T-helper 2 cell treated with Interferon-gamma antibody and Interleukin-4, amounts not matched to agents 5 μg/mL and 100 μg/mL, for 36 hours (primary cell): Measurements from ENCODE around the gene OR4D6.
"Not testable (repeated sequence)": the region's sequence is repeated elsewhere in the genome, so short reads cannot be mapped to it uniquely, and the experiment has no call there.

ENCODE experiments used
- DNase-seq: peaks from one replicate; pipeline ENCODE4 v3.0.0; 2021; ENCODE audit warnings: low spot score
- H3K27ac Mint-ChIP-seq: one replicate; pipeline ENCODE4 v1.8.0; 2021; ENCODE audit warnings: mild to moderate bottlenecking, mixed read lengths
- H3K27me3 Mint-ChIP-seq: one replicate; pipeline ENCODE4 v1.8.0; 2021; ENCODE audit warnings: low read depth, mixed read lengths
- H3K36me3 Mint-ChIP-seq: one replicate; pipeline ENCODE4 v1.8.0; 2021; ENCODE audit warnings: low read depth, mixed read lengths
- H3K4me1 Mint-ChIP-seq: one replicate; pipeline ENCODE4 v1.8.0; 2021; ENCODE audit warnings: low read depth, mixed read lengths
- H3K4me3 Mint-ChIP-seq: one replicate; pipeline ENCODE4 v1.8.0; 2022; ENCODE audit warnings: mild to moderate bottlenecking, moderate library complexity, mixed read lengths
- H3K9me3 Mint-ChIP-seq: one replicate; pipeline ENCODE4 v1.8.0; 2021; ENCODE audit warnings: mixed read lengths

OR4D6 gene

DNA sequence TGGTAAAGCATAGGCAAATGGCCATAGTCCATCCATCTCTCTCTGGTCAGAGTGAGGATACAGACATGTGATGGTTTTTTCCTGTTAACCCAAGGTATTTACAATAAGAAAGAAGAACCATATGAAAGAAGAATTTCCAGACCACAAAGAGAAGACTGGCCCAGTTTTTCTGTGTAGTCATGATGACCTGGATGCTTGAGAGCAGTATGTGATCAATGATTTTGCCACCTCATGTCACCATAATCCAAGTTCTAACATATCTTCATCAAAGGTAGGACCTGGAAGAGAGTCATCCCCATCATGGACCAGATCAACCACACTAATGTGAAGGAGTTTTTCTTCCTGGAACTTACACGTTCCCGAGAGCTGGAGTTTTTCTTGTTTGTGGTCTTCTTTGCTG, at the start of gene OR4D6:
OR4D6 (plus strand) TSS at position 301 of the 400 bp plus-strand sequence; CDS start at position 301, 0 bp downstream.
- Mint-ChIP-seq H3K4me1 (no peaks in the 10 kb centered on the region), H3K27ac (no peak within 1 kb of the TSS), H3K9me3 (no peaks in the 10 kb centered on the region), H3K27me3 (no peaks in the 10 kb centered on the region), H3K36me3 (no peaks in the 10 kb centered on the region), H3K4me3 (no peak within 1 kb of the TSS)
- no peak for DNase-seq

DNA sequence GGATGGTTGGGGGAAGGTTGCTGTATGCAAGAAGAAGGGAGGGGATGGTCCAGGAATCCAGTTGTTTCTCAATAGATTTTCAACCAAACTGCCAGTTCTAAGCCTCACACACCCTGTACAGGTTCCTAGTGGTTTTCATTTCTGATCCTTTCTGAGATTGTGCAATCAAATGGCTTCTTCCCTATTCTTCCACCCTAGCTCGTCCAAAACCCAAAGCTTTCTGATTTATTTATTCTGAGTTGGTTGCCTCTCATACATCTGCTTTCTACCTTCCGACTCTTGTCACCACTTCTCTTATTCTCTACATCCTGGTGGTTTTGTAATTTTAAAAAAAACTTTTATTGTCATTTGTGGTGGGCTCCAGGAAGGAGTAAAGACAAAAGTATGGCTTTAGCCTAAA, 43.1 kb upstream of the OR4D6 start:
- DNase-seq = no peak
- H3K4me1 Mint-ChIP-seq = no peaks in the 10 kb centered on the region

GRCh38 chr11:59415111-59415510, 41.6 kb upstream of the OR4D6 start:
- H3K27ac Mint-ChIP-seq = no peak overlapping the region
- no peak for DNase-seq
- no peaks in the 10 kb centered on the region for H3K9me3 Mint-ChIP-seq
- H3K27me3 Mint-ChIP-seq = peaks cover 12% of the 10 kb centered on the region
- no peak overlapping the region for H3K4me3 Mint-ChIP-seq
- H3K4me1 Mint-ChIP-seq = no peaks in the 10 kb centered on the region
- no peaks in the 10 kb centered on the region for H3K36me3 Mint-ChIP-seq

More for the DNA sequence above, 43.1 kb upstream of the OR4D6 start:
- H3K27me3 Mint-ChIP-seq = peaks cover 9% of the 10 kb centered on the region
- no peaks in the 10 kb centered on the region for H3K9me3 Mint-ChIP-seq
- H3K27ac Mint-ChIP-seq = no peak overlapping the region
- H3K36me3 Mint-ChIP-seq = no peaks in the 10 kb centered on the region
- no peak overlapping the region for H3K4me3 Mint-ChIP-seq

GRCh38 chr11:59416613-59417012, 40.1 kb upstream of the OR4D6 start:
- Mint-ChIP-seq H3K4me1 (no peaks in the 10 kb centered on the region), H3K36me3 (no peaks in the 10 kb centered on the region), H3K4me3 (no peak overlapping the region), H3K9me3 (no peaks in the 10 kb centered on the region), H3K27me3 (peaks cover 12% of the 10 kb centered on the region), H3K27ac (no peak overlapping the region)
- no peak for DNase-seq

- H3K27me3 Mint-ChIP-seq = peaks cover 12% of the 10 kb centered on the region
- no peak overlapping the region for H3K27ac Mint-ChIP-seq
- no peak for DNase-seq
- H3K4me1 Mint-ChIP-seq = no peaks in the 10 kb centered on the region
- no peaks in the 10 kb centered on the region for H3K36me3 Mint-ChIP-seq
- H3K4me3 Mint-ChIP-seq = no peak overlapping the region
- H3K9me3 Mint-ChIP-seq = no peaks in the 10 kb centered on the region
These were observed 39.7 kb upstream of the OR4D6 start for GRCh38 chr11:59417023-59417422.

DNA sequence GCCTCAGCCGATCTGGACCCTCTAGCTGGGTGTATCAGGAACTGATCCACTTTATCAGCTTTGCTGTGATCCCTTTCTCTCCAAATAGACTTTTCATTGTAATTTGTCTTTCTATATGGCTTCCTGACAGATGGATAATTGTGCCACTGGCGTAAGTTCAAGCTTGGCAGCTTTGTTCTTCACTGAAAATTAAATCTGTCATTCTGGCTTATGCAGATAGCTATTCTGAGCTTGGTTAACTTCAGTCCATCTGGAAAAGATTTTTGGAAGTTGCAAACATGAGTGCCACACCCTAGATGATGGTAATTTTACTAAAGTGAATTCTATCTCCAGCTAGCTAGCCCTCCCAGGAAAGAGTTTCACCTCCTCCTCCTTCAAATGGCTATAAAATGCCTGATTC, 38.6 kb upstream of the OR4D6 start:
- Mint-ChIP-seq H3K36me3 (no peaks in the 10 kb centered on the region), H3K4me1 (no peaks in the 10 kb centered on the region), H3K27ac (no peak overlapping the region), H3K27me3 (peaks cover 12% of the 10 kb centered on the region), H3K9me3 (no peaks in the 10 kb centered on the region), H3K4me3 (no peak overlapping the region)
- DNase-seq = no peak

GRCh38 chr11:59423835-59424234, 32.9 kb upstream of the OR4D6 start:
- H3K27me3 Mint-ChIP-seq = peaks cover 3% of the 10 kb centered on the region
- no peaks in the 10 kb centered on the region for H3K36me3 Mint-ChIP-seq
- no peak overlapping the region for H3K27ac Mint-ChIP-seq
- no peak for DNase-seq
- H3K9me3 Mint-ChIP-seq = no peaks in the 10 kb centered on the region
- H3K4me3 Mint-ChIP-seq = no peak overlapping the region
- H3K4me1 Mint-ChIP-seq = no peaks in the 10 kb centered on the region

DNA sequence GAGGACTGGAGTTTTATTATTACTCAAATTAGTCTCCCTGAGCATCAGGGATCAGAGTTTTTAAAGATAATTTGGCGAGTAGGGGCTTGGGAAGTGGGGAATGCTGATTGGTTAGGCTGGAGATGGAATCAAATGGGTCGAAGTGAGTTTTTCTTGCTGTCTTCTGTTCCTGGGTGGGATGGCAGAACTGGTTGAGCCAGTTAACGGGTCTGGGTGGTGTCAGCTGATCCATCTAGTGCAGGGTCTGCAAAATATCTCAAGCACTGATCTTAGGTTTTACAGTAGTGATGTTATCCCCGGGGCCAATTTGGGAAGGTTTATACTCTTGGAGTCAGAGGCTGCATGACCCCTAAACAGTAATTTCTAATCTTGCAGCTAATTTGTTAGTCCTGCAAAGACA, 31.6 kb upstream of the OR4D6 start:
- no peaks in the 10 kb centered on the region for H3K9me3 Mint-ChIP-seq
- H3K27me3 Mint-ChIP-seq = peaks cover 2% of the 10 kb centered on the region
- H3K4me3 Mint-ChIP-seq = no peak overlapping the region
- H3K4me1 Mint-ChIP-seq = no peaks in the 10 kb centered on the region
- no peak overlapping the region for H3K27ac Mint-ChIP-seq
- no peaks in the 10 kb centered on the region for H3K36me3 Mint-ChIP-seq
- no peak for DNase-seq

- no peaks in the 10 kb centered on the region for H3K36me3 Mint-ChIP-seq
- DNase-seq = no peak
- no peaks in the 10 kb centered on the region for H3K9me3 Mint-ChIP-seq
- no peak within 1 kb of the TSS for H3K4me3 Mint-ChIP-seq
- no peak within 1 kb of the TSS for H3K27ac Mint-ChIP-seq
- H3K4me1 Mint-ChIP-seq = no peaks in the 10 kb centered on the region
- H3K27me3 Mint-ChIP-seq = peaks cover 2% of the 10 kb centered on the region
These were observed 30.2 kb upstream of the OR4D6 start, which contains the start of gene OR5A2 for GRCh38 chr11:59426361-59427067. Gene OR5A2 (minus strand): TSS chr11:59426413. CDS start chr11:59422953, 3,460 bp downstream.

GRCh38 chr11:59427068-59427382, 29.7 kb upstream of the OR4D6 start:
- no peak for DNase-seq
- Mint-ChIP-seq H3K36me3 (no peaks in the 10 kb centered on the region), H3K27ac (no peak overlapping the region)

DNA sequence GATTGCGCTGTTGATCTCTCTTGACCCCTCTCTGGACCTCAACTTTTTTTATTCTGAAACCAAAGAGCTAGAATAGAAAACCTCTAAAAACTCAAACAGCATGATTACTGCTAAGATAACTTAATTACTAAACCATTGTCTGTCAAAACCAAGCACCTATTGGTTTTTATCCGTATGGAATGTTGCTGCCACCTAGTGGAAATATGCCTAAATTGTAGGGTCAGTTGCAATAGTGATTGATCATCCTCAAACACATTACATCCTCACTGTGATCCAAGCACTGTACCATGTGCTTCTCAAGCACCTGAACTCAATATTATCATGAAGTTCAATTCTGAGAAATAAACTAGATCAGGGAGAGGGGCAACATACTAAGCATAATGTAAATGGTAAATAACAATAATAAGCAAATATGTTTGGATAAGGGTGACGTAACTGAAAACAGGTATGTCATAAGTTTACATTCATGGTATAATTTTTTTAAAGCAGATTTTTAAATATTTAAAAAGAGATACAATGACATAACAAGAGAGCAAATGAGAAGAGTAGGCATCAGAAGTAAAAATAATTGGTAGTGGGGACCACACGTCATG, 26.7 kb upstream of the OR4D6 start:
- H3K27ac Mint-ChIP-seq = no peak overlapping the region
- H3K4me3 Mint-ChIP-seq = no peak overlapping the region
- DNase-seq = peak; percentile 8
- H3K36me3 Mint-ChIP-seq = no peaks in the 10 kb centered on the region
- no peaks in the 10 kb centered on the region for H3K9me3 Mint-ChIP-seq
- H3K4me1 Mint-ChIP-seq = no peaks in the 10 kb centered on the region
- peaks cover 6% of the 10 kb centered on the region for H3K27me3 Mint-ChIP-seq

More at GRCh38 chr11:59427068-59427382, 29.7 kb upstream of the OR4D6 start:
- H3K4me3 Mint-ChIP-seq = no peak overlapping the region
- H3K9me3 Mint-ChIP-seq = no peaks in the 10 kb centered on the region
- H3K27me3 Mint-ChIP-seq = peaks cover 4% of the 10 kb centered on the region
- no peaks in the 10 kb centered on the region for H3K4me1 Mint-ChIP-seq

DNA sequence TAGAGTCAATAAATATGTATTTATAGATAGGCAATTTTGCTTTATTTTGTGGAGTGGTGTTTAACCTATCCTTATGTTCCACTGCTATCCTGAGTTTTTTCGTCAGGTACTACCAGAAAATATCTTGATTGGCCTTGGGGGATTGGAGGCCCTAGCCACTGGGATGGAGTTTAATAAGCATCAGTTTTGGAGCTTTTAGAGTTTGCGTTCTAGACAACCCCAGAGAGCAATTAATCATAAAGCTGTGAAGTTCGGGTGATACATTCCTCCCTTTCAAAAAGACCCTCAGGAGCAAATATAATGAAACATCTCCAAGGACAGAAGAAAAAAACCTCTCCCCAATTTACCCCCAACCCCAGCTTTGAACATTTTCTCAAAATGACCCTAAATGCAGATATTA, 20.6 kb upstream of the OR4D6 start, which contains the start of gene OR5A1:
OR5A1 (plus strand) TSS at position 301 of the 400 bp plus-strand sequence. CDS start 6,700 bp downstream, outside the sequence.
- Mint-ChIP-seq H3K27me3 (peaks cover 4% of the 10 kb centered on the region), H3K36me3 (no peaks in the 10 kb centered on the region), H3K9me3 (no peaks in the 10 kb centered on the region), H3K4me3 (no peak within 1 kb of the TSS), H3K4me1 (no peaks in the 10 kb centered on the region), H3K27ac (no peak within 1 kb of the TSS)
- no peak for DNase-seq

GRCh38 chr11:59437770-59438169, 19.0 kb upstream of the OR4D6 start:
- Mint-ChIP-seq H3K27ac (no peak overlapping the region), H3K27me3 (peaks cover 1% of the 10 kb centered on the region), H3K4me3 (no peak overlapping the region), H3K4me1 (no peaks in the 10 kb centered on the region), H3K36me3 (no peaks in the 10 kb centered on the region), H3K9me3 (no peaks in the 10 kb centered on the region)
- DNase-seq = no peak

DNA sequence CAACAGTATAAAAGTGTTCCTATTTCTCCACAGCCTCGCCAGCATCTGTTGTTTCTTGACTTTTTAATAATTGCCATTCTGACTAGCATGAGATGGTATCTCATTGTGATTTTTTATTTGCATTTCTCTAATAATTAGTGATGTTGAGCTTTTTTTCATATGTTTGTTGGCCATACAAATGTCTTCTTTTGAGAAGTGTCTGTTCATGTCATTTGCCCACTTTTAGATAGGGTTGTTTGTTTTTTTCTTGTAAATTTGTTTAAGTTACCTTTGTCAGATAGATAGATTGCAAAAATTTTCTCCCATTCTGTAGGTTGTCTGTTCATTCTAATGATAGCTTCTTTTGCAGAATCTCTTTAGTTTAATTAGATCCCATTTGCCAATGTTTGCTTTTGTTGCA, 11.1 kb upstream of the OR4D6 start:
- H3K4me3 Mint-ChIP-seq, H3K27ac Mint-ChIP-seq, H3K36me3 Mint-ChIP-seq, DNase-seq, H3K9me3 Mint-ChIP-seq, H3K4me1 Mint-ChIP-seq, H3K27me3 Mint-ChIP-seq: not testable (repeated sequence)

DNA sequence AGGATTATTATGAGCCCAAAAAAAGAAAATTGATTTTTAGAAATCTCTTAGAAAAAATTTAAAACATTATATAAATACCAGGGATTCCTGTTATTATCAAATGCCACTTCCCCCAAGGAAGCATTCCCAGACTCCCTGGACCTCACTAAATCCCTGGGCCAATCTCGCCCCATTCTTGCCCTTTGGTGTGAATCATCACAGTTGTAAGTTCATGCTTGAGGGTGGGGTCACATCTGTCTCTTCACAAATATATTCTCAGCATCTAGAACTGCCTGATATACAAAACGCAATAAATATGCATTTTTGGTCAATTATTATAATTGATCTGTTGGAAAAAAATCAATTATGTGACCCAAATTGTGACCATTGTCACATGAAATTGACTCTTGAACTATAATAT, 8.3 kb upstream of the OR4D6 start:
- Mint-ChIP-seq H3K4me1 (no peaks in the 10 kb centered on the region), H3K4me3 (no peak overlapping the region), H3K36me3 (no peaks in the 10 kb centered on the region), H3K27ac (no peak overlapping the region), H3K27me3 (peaks cover 5% of the 10 kb centered on the region), H3K9me3 (no peaks in the 10 kb centered on the region)
- no peak for DNase-seq
